ENCODE measurements around the gene HYAL4.
"Not testable (repeated sequence)": the region's sequence is repeated elsewhere in the genome, so short reads cannot be mapped to it uniquely, and the experiment has no call there.

Gene HYAL4

DNA sequence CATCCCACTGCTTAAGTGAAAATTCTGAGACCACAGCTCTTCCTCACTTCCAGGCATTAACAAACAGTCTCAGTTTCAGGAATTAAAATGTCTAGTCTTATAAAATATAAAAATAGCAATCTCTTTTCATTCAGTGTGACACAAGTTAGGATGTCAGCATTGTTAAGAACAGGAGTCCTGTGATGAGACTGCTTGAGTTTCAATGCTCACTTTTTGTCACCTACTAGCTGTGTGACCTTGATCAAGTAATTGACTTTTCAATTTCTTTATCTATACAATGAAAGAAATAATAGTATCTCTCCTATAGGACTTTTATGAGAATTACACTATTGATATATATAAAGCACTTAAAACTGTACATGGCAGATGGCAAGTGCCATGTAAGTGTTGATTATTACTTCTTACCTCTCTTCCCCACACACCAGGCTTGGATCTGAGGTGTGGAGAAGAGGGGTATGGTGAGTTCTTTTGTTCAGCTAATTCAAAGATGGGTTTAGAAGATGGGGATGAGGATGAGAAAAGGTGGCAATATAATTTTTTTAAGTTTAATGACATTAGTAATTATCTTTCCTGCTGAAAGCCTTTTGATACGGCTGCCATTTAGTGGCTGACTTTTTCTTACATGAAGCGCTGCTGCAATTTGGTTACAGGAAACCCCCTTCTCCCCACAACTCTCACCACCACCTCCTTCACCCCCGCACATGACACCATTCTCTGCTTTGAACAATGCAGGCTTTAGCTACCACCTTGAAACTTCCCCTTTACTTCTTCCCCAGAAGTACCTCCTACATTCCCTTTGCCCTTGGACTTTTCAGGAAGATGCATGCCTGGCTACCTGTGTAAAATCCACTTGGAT, 20.8 kb upstream of the HYAL4 start:
- DNase-seq (ENCODE audit: low spot score) = no peak
- H3K27ac ChIP-seq = no peak overlapping the region

DNA sequence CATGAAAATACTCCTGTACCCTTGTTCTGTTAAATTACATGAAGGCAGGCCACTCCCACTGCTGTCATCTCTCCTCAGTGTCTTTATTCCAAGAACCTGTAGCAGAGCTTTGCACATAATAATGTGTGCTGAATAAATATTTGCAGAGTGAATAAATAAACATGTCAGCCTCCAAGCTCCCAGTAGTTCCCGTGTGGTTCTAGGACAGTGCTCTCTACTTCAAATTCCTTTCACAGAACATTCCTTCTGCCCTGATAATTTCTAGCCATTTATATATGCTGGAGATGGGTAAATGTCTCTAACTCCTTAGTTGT, 20.3 kb upstream of the HYAL4 start:
- no peak for TF ChIP-seq CTCF (IDR thresholded peaks at IDR 0.05)
- H3K4me3 ChIP-seq = no peak overlapping the region
- H3K27ac ChIP-seq = no peak overlapping the region
- no peak for DNase-seq (ENCODE audit: low spot score)

More for the DNA sequence above, 20.8 kb upstream of the HYAL4 start:
- H3K4me3 ChIP-seq = no peak overlapping the region
- no peak for TF ChIP-seq CTCF (IDR thresholded peaks at IDR 0.05)

DNA sequence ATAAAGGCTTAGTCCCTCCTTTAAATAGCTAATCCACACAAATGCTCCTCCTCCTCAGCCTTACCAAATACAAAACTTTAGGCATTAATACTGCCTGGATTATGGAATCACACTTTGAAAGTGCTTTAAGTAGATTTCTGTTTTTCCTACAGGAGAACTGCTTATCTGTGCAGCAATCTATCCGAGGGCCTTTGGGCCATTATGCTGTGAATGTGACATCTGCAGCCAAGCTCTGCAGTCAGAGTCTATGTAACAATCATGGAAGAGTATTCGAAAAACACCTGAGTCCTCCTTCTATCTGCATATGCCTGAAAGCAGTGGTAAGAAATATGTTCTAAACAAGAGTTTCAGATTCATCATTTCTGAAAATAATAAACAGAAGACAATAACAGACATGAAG, 16.2 kb upstream of the HYAL4 start:
- no peak overlapping the region for H3K27ac ChIP-seq
- no peak for TF ChIP-seq CTCF (IDR thresholded peaks at IDR 0.05)
- DNase-seq (ENCODE audit: low spot score) = no peak
- H3K4me3 ChIP-seq = no peak overlapping the region

- no peak overlapping the region for H3K27ac ChIP-seq
- TF ChIP-seq CTCF (IDR thresholded peaks at IDR 0.05) = no peak
- H3K4me3 ChIP-seq = no peak overlapping the region
- no peak for DNase-seq (ENCODE audit: low spot score)
Measured at GRCh38 chr7:123836656-123837055, 8.3 kb upstream of the HYAL4 start.

DNA sequence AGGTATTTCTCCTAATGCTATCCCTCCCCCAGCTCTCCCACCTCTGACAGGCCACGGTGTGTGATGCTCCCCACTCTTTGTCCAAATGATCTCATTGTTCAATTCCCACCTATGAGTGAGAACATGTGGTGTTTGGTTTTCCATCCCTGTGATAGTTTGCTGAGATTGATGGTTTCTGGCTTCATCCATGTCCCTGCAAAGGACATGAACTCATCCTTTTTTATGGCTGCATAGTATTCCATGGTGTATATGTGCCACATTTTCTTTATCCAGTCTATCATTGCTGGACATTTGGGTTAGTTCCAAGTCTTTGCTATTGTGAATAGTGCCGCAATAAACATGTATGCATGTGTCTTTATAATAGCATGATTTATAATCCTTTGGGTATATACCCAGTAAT, 5.9 kb upstream of the HYAL4 start:
- H3K4me3 ChIP-seq; H3K27ac ChIP-seq; DNase-seq (ENCODE audit: low spot score): not testable (repeated sequence)

DNA sequence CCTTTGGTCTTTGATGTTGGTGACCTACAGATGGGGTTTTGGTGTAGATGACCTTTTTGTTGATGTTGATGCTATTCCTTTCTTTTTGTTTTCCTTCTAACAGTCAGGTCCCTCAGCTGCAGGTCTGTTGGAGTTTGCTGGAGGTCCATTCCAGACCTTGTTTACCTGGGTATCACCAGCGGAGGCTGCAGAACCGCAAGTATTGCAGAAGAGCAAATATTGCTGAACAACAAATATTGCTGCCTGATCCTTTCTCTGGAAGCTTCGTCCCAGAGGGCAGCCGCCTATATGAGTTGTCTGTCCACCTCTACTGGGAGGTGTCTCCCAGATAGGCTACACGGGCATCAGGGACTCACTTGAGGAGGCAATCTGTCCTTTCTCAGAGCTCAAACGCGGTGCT, 827 bp upstream of the HYAL4 start:
- not testable (repeated sequence) for H3K27ac ChIP-seq; DNase-seq (ENCODE audit: low spot score); H3K4me3 ChIP-seq

DNA sequence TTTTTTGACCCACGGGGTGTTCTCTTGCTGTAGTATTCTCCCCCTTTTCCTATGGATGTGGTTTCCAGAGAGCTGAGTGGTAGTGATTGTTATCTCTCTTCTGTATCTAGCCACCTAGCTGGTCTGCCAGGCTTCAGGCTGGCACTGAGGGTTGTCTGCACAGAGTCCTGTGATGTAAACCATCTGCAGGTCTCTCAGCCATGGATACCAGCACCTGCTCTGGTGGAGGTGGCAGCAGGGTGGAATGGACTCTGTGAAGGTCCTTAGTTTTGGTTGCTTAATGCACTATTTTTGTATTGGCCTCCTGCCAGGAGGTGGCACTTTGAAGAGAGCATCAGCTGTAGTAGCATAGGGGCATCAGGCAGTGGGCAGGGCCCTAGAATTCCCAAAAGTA, 851 bp downstream of the HYAL4 start:
- Histone ChIP-seq H3K4me3 (no peak overlapping the region), H3K27ac (no peak overlapping the region)
- no peak for DNase-seq (ENCODE audit: low spot score)
- TF ChIP-seq CTCF (IDR thresholded peaks at IDR 0.05) = no peak

DNA sequence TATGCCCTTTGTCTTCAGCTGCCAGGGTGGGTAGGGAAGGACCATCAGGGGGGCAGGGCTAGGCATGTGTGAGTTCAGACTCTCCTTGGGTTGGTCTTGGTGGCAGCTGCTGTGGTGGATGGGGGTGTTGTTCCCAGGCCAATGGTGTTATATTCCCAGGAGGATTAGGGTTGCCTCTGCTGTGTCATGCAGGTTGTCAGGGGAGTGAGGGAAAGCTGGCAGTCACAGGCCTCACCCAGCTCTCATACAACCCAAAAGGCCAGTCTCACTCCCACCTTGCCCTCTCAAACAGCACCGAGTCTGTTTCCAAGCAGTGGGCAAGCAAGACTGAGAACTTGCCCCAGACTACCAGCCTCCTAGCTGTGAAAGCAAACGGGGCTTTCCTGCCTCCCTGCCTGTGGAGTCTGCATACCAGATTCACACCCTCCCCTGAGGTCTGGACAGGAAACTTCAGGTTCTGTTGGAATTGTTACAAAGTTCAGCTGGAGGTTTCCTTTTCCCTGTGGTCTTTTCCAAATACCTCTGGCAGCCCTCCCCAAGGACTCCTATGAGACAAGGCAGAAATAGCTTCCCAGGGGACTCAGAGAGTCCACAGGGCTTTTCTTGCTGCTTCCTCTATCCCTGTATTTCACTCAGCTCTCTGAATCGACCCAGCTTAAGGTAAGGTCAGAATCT, 1.4 kb downstream of the HYAL4 start:
- Histone ChIP-seq H3K27ac (no peak overlapping the region), H3K4me3 (no peak overlapping the region)
- no peak for TF ChIP-seq CTCF (IDR thresholded peaks at IDR 0.05)
- DNase-seq (ENCODE audit: low spot score) = no peak
